A549 (cell line): ENCODE results near the gene EMP3.

Experiments used
- CEBPB ChIP-seq, 2 experiments: fragments of >200 bp in 1 of 2; sonication (Bioruptor Twin) in 1 of 2; formaldehyde crosslinking in 1 of 2; IDR thresholded peaks; 2 replicates each; pipeline ENCODE4 v1.6.1; 2012 to 2016
- CTCF ChIP-seq: fragments of >200 bp; sonication (Bioruptor Twin); formaldehyde crosslinking; IDR thresholded peaks from 3 replicates; pipeline ENCODE4 v1.5.1; 2016
- E2F6 ChIP-seq: IDR thresholded peaks from 2 replicates; pipeline ENCODE4 v1.6.1; 2012; ENCODE audit warnings: low read depth, borderline replicate concordance
- FOSL2 ChIP-seq, 2 experiments: fragments of 450-650 bp in 1 of 2; fragments of >200 bp in 1 of 2; sonication (Bioruptor Twin) in 1 of 2; formaldehyde crosslinking; IDR thresholded peaks; 2 replicates each; pipeline versions ENCODE4 v1.5.0 to v1.6.1; 2016 to 2020; ENCODE audit warnings: mild to moderate bottlenecking in 1 of 2, moderate library complexity in 1 of 2
- FOXS1 ChIP-seq: fragments of 250-450 bp; sonication (Bioruptor Pico); IDR thresholded peaks from 2 replicates; pipeline ENCODE4 v1.5.0; 2020; ENCODE audit warnings: mild to moderate bottlenecking, moderate library complexity
- HMGXB4 ChIP-seq: fragments of 250-450 bp; sonication (Bioruptor Pico); IDR thresholded peaks from 2 replicates; pipeline ENCODE4 v1.5.0; 2021; ENCODE audit warnings: mild to moderate bottlenecking, moderate library complexity, borderline replicate concordance
- MAX ChIP-seq: IDR thresholded peaks from 2 replicates; pipeline ENCODE4 v1.6.1; 2012
- NFE2L2 ChIP-seq: fragments of 150-350 bp; conservative IDR thresholded peaks from 2 replicates; pipeline ENCODE4 v1.6.1; 2014; ENCODE audit warnings: low read length
- SMC3 ChIP-seq: fragments of >200 bp; sonication (Bioruptor Twin); formaldehyde crosslinking; IDR thresholded peaks from 3 replicates; pipeline ENCODE4 v1.6.1; 2018; ENCODE audit warnings: inconsistent platforms
- TF ChIP-seq, protein P1 (sequence below): fragments of 200-600 bp; sonication (generic); IDR thresholded peaks from 2 replicates; pipeline ENCODE4 v1.6.1; 2016; ENCODE audit warnings: antibody characterized with exemption, mild to moderate bottlenecking, moderate library complexity

DNA sequence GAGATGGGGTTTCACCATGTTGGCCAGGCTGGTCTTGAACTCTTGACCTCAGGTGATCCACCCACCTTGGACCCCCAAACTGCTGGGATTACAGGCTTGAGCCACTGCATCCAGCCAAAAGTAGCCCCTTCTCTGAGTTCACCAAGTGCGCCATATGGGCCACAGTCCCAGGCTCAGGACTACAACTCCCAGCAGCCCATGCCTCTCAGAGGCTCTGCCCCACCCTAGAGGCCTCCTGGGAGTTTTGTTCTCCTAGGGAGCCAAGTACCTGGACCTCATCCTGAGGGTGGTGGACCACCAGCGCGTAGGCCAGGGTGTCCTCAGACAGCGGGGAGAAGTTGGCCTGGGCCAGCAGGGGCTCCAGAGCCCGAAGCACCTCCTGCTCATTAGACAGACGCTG, 19.5 kb downstream of the EMP3 start:
- no peak for TF ChIP-seq HMGXB4 (CRISPR knock-in tag)
- no peak for TF ChIP-seq SMC3
- no peak for TF ChIP-seq FOSL2 (IDR thresholded peaks at IDR 0.05)
- TF ChIP-seq FOSL2 (CRISPR knock-in tag; IDR thresholded peaks at IDR 0.05): no peak
- no peak for TF ChIP-seq MAX
- TF ChIP-seq NFE2L2: no peak
- TF ChIP-seq E2F6: no peak
- TF ChIP-seq CTCF: no peak
- no peak for TF ChIP-seq FOXS1 (CRISPR knock-in tag)
- TF ChIP-seq, protein P1, sequence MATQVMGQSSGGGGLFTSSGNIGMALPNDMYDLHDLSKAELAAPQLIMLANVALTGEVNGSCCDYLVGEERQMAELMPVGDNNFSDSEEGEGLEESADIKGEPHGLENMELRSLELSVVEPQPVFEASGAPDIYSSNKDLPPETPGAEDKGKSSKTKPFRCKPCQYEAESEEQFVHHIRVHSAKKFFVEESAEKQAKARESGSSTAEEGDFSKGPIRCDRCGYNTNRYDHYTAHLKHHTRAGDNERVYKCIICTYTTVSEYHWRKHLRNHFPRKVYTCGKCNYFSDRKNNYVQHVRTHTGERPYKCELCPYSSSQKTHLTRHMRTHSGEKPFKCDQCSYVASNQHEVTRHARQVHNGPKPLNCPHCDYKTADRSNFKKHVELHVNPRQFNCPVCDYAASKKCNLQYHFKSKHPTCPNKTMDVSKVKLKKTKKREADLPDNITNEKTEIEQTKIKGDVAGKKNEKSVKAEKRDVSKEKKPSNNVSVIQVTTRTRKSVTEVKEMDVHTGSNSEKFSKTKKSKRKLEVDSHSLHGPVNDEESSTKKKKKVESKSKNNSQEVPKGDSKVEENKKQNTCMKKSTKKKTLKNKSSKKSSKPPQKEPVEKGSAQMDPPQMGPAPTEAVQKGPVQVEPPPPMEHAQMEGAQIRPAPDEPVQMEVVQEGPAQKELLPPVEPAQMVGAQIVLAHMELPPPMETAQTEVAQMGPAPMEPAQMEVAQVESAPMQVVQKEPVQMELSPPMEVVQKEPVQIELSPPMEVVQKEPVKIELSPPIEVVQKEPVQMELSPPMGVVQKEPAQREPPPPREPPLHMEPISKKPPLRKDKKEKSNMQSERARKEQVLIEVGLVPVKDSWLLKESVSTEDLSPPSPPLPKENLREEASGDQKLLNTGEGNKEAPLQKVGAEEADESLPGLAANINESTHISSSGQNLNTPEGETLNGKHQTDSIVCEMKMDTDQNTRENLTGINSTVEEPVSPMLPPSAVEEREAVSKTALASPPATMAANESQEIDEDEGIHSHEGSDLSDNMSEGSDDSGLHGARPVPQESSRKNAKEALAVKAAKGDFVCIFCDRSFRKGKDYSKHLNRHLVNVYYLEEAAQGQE: no peak
- TF ChIP-seq CEBPB (IDR thresholded peaks at IDR 0.05): no peak
